ENCODE data around the gene DARS1. TPM values are rescaled to one million over a fixed set of nuclear protein-coding genes. Genes with fewer than 3 reads are reported as not detected.
A peak's percentile ranks its signal among the peaks of the same experiment; 100 is the strongest.

Gene DARS1
- total RNA-seq, 1 donor from 2014 or later: 82.9 TPM

GRCh38 chr2:136000502-136000901, 15.1 kb upstream of the DARS1 start:
- Mint-ChIP-seq H3K36me3 (ENCODE audit: low read depth, unreplicated experiment) (no peaks in the 10 kb centered on the region), H3K27me3 (ENCODE audit: unreplicated experiment) (peaks cover 2% of the 10 kb centered on the region), H3K9me3 (ENCODE audit: unreplicated experiment) (no peaks in the 10 kb centered on the region), H3K27ac (ENCODE audit: unreplicated experiment) (peak overlapping the region; percentile 95), H3K4me1 (ENCODE audit: unreplicated experiment) (peaks cover 49% of the 10 kb centered on the region), H3K4me3 (ENCODE audit: unreplicated experiment) (no peak overlapping the region)
- peak; percentile 26 for DNase-seq (ENCODE audit: low spot score)
- TF ChIP-seq CTCF (IDR thresholded peaks at IDR 0.05; ENCODE audit: unreplicated experiment): no peak

GRCh38 chr2:135999899-136000298, 14.5 kb upstream of the DARS1 start:
- H3K27ac Mint-ChIP-seq (ENCODE audit: unreplicated experiment): peak overlapping the region; percentile 95
- DNase-seq (ENCODE audit: low spot score): no peak

GRCh38 chr2:135998879-135999278, 13.5 kb upstream of the DARS1 start:
- Mint-ChIP-seq H3K27me3 (ENCODE audit: unreplicated experiment) (peaks cover 2% of the 10 kb centered on the region), H3K36me3 (ENCODE audit: low read depth, unreplicated experiment) (no peaks in the 10 kb centered on the region), H3K9me3 (ENCODE audit: unreplicated experiment) (no peaks in the 10 kb centered on the region), H3K4me3 (ENCODE audit: unreplicated experiment) (no peak overlapping the region), H3K4me1 (ENCODE audit: unreplicated experiment) (peaks cover 42% of the 10 kb centered on the region), H3K27ac (ENCODE audit: unreplicated experiment) (no peak overlapping the region)
- DNase-seq (ENCODE audit: low spot score): no peak
- no peak for TF ChIP-seq CTCF (IDR thresholded peaks at IDR 0.05; ENCODE audit: unreplicated experiment)

More at GRCh38 chr2:135999899-136000298, 14.5 kb upstream of the DARS1 start:
- Mint-ChIP-seq H3K36me3 (ENCODE audit: low read depth, unreplicated experiment) (no peaks in the 10 kb centered on the region), H3K4me3 (ENCODE audit: unreplicated experiment) (no peak overlapping the region), H3K9me3 (ENCODE audit: unreplicated experiment) (no peaks in the 10 kb centered on the region), H3K27me3 (ENCODE audit: unreplicated experiment) (peaks cover 2% of the 10 kb centered on the region), H3K4me1 (ENCODE audit: unreplicated experiment) (peaks cover 47% of the 10 kb centered on the region)
- TF ChIP-seq CTCF (IDR thresholded peaks at IDR 0.05; ENCODE audit: unreplicated experiment): no peak

- TF ChIP-seq CTCF (IDR thresholded peaks at IDR 0.05; ENCODE audit: unreplicated experiment): no peak
- Mint-ChIP-seq H3K4me1 (ENCODE audit: unreplicated experiment) (peaks cover 34% of the 10 kb centered on the region), H3K27ac (ENCODE audit: unreplicated experiment) (no peak overlapping the region), H3K9me3 (ENCODE audit: unreplicated experiment) (no peaks in the 10 kb centered on the region), H3K27me3 (ENCODE audit: unreplicated experiment) (peaks cover 2% of the 10 kb centered on the region), H3K4me3 (ENCODE audit: unreplicated experiment) (no peak overlapping the region), H3K36me3 (ENCODE audit: low read depth, unreplicated experiment) (no peaks in the 10 kb centered on the region)
- peak; percentile 53 for DNase-seq (ENCODE audit: low spot score)
Observed at GRCh38 chr2:135997380-135997779, 12.0 kb upstream of the DARS1 start.

GRCh38 chr2:135996304-135996703, 10.9 kb upstream of the DARS1 start:
- peaks cover 25% of the 10 kb centered on the region for H3K4me1 Mint-ChIP-seq (ENCODE audit: unreplicated experiment)
- no peaks in the 10 kb centered on the region for H3K9me3 Mint-ChIP-seq (ENCODE audit: unreplicated experiment)
- H3K27ac Mint-ChIP-seq (ENCODE audit: unreplicated experiment): no peak overlapping the region
- no peak for TF ChIP-seq CTCF (IDR thresholded peaks at IDR 0.05; ENCODE audit: unreplicated experiment)
- H3K27me3 Mint-ChIP-seq (ENCODE audit: unreplicated experiment): peaks cover 2% of the 10 kb centered on the region
- no peak for DNase-seq (ENCODE audit: low spot score)
- no peaks in the 10 kb centered on the region for H3K36me3 Mint-ChIP-seq (ENCODE audit: low read depth, unreplicated experiment)
- H3K4me3 Mint-ChIP-seq (ENCODE audit: unreplicated experiment): no peak overlapping the region

Data from endothelial cell (in vitro differentiated cells).